Left ventricle myocardium inferior (tissue), 1 donor: ENCODE measurements around the gene NAPA. TPM values are rescaled to one million over a fixed set of nuclear protein-coding genes. Genes with fewer than 3 reads are reported as not detected.
A peak's percentile ranks its signal among the peaks of the same experiment; 100 is the strongest.
"Not testable (repeated sequence)": the region's sequence is repeated elsewhere in the genome, so short reads cannot be mapped to it uniquely, and the experiment has no call there.

Source experiments
- DNase-seq: peaks from one replicate; pipeline ENCODE4 v3.0.0-alpha.2; 2020
- H3K27ac ChIP-seq: fragments of 200-600 bp; replicated peaks from 2 replicates; pipeline ENCODE4 v1.8.0; 2021
- H3K27me3 ChIP-seq: fragments of 200-600 bp; 2 replicates; pipeline ENCODE4 v1.8.0; 2021; ENCODE audit warnings: low read depth
- H3K36me3 ChIP-seq: fragments of 200-600 bp; 2 replicates; pipeline ENCODE4 v1.8.0; 2021
- H3K4me1 ChIP-seq: fragments of 200-600 bp; 2 replicates; pipeline ENCODE4 v1.8.0; 2021
- H3K4me3 ChIP-seq: fragments of 200-600 bp; 2 replicates; pipeline ENCODE4 v1.8.0; 2021; ENCODE audit warnings: mild to moderate bottlenecking, moderate library complexity
- H3K9me3 ChIP-seq: fragments of 200-600 bp; replicated peaks from 2 replicates; pipeline ENCODE4 v1.8.0; 2021
- intact Hi-C: fragments of 100-400 bp; cut with micrococcal nuclease; formaldehyde crosslinking; loops from one replicate; pipeline ENCODE4 v1.11.0; 2022
- total RNA-seq: library from RNA; stranded (reverse); fragmentation: NEBNext Ultra II Directional; extraction: Animal tissue kit (Norgen Biotek cat#: 25700); gene quantifications from one replicate; pipeline ENCODE4 v1.2.1, GENCODE V29; 2021
- TF ChIP-seq, protein P1 (sequence below): fragments of 200-600 bp; IDR thresholded peaks from 2 replicates; pipeline ENCODE4 v1.8.0; 2021; ENCODE audit warnings: antibody characterized with exemption, mild to moderate bottlenecking, borderline replicate concordance
- donor health status: DM: no; HTN: yes; CAD: no; lungs with severe emphysema.

NAPA gene
- total RNA-seq, 1 donor from 2014 or later = 120 TPM

DNA sequence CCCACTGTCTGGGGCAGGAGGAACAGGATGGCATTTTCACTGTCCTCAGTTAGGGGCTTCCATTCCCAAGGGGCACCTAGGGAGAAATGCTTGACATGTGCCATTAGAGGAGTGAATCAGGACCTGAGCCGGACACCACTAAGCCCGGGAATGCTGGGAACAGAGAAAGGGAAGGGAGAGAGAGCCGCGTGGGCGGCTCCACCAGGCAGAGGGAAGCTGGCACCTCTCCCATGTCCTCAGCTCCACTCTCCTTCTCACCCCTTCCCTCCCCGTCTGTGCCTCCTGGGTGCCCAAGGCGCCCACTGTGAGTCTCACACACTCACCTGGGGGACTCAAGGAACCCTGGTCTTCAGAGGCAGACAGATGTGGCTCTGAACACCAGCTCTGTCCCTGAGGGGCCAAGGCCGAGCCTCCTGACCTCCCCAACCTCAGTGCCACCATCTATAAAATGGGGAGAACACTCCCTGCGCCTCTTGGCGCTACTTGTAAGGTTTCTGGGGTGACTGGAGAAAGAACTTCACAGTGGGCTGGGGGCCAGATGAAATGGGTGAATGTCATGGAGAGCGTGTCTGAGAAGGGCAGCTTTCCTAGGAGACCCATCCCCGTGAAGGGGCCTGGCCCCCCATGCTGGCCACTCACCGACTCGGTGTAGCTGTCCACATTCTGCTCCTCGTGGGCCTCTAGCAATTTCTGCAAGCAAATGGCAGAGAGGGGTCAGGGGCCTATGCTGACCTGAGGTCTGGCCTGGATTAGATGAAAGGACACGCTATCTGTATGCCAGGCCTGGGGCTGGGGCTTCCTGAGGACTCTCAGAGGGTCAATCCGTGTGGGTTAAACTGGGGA lies 25.6 kb downstream of the NAPA start:
- Histone ChIP-seq H3K4me1 (peaks cover 27% of the 10 kb centered on the region), H3K36me3 (peaks cover 56% of the 10 kb centered on the region), H3K9me3 (no peaks in the 10 kb centered on the region), H3K27ac (no peak overlapping the region), H3K27me3 (no peaks in the 10 kb centered on the region), H3K4me3 (no peak overlapping the region)
- intact Hi-C loops = no loop called here
- TF ChIP-seq, protein P1, sequence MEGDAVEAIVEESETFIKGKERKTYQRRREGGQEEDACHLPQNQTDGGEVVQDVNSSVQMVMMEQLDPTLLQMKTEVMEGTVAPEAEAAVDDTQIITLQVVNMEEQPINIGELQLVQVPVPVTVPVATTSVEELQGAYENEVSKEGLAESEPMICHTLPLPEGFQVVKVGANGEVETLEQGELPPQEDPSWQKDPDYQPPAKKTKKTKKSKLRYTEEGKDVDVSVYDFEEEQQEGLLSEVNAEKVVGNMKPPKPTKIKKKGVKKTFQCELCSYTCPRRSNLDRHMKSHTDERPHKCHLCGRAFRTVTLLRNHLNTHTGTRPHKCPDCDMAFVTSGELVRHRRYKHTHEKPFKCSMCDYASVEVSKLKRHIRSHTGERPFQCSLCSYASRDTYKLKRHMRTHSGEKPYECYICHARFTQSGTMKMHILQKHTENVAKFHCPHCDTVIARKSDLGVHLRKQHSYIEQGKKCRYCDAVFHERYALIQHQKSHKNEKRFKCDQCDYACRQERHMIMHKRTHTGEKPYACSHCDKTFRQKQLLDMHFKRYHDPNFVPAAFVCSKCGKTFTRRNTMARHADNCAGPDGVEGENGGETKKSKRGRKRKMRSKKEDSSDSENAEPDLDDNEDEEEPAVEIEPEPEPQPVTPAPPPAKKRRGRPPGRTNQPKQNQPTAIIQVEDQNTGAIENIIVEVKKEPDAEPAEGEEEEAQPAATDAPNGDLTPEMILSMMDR = no peak
- no peak for DNase-seq

DNA sequence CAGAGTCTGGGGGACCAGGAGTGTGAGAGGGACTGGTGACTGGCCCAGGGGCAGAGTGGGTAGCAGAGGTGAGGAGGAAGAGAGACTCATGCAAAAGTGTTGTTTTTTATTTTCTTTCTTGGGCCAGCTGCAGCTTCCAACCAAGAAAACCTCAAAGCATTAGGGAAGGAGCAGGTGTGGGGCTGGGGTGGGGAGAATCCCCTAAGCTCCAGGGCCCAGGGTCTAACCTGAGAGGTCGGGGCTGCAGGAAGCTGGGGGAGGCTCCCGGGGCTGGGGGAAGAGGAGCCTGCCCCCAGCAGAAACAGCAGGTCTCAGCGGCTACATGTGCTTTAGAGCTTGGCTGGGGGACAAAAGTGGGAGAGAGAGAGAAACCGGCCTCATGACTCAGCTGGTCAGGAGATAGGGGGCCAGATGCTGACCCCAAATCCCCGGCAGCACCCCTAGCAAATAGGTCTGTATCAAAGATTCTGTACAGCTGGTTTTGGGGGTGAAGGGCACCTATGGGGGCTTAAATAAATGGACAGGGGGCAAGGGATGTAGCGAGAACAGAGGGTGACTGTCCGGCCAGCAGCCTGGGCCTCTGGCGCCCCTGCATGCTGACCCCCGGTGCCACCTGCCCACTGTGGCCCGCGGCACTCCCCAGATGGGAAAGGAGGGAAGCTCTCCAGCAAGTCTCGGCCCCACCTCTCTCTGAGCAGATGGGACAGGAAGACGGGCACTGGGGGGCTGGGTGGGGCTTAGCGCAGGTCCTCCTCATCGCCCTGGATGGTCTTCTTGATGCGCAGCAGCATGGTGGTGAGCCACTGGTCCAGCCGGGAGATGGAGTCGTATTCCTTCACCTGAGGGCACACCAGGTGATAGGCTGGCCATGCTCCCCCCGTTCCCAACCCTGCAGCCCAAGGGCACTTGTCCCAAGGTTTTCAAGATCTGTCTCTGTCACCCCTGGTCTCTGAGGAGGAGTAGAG lies 27.0 kb downstream of the NAPA start:
- Histone ChIP-seq H3K27me3 (no peaks in the 10 kb centered on the region), H3K4me3 (no peak overlapping the region), H3K27ac (no peak overlapping the region), H3K36me3 (peaks cover 44% of the 10 kb centered on the region), H3K9me3 (no peaks in the 10 kb centered on the region), H3K4me1 (peaks cover 23% of the 10 kb centered on the region)
- DNase-seq = no peak
- TF ChIP-seq, protein P1 = no peak
- intact Hi-C loops = no loop called here

DNA sequence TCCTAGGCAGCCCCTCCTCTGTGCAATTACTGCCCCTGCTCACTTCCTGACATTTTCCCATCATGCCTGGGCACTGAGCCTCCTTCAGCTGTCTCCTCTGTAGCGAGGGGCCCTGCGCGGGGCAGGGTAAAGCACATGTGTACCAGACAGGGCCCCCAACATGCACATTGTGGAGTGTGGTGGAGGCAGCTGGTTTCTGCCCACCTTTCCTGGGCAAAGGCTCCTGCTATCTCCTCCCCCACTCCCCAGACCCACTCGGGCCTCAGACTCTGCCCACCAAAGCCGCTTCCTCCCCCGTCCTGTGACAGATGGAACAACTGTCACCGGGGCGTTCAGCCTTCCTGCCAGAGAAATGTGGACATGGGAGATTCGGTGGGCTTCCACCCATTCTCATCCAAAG lies 28.0 kb downstream of the NAPA start:
- intact Hi-C loops = no loop called here
- no peaks in the 10 kb centered on the region for H3K27me3 ChIP-seq
- no peaks in the 10 kb centered on the region for H3K9me3 ChIP-seq
- no peak overlapping the region for H3K4me3 ChIP-seq
- peaks cover 35% of the 10 kb centered on the region for H3K36me3 ChIP-seq
- H3K27ac ChIP-seq = no peak overlapping the region
- H3K4me1 ChIP-seq = peaks cover 21% of the 10 kb centered on the region
- no peak for DNase-seq
- TF ChIP-seq, protein P1 = no peak

DNA sequence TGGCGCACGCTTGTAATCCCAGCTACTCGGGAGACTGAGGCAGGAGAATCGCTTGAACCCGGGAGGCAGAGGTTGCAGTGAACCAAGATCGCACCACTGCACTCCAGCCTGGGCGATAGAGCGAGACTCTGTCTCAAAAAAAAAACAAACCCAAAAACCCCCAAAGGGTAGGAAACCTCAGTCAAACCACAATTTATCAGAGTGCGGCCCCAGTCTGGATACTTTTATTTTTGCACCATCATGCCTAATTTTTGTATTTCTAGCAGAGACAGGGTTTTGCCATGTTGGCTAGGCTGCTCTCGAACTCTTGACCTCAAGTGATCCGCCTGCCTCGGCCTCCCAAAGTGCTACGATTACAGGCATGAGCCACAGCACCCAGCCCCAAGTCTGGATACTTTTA lies 28.6 kb downstream of the NAPA start:
- H3K27me3 ChIP-seq, DNase-seq, H3K27ac ChIP-seq, H3K4me3 ChIP-seq, intact Hi-C loops, H3K9me3 ChIP-seq: not testable (repeated sequence)
- peaks cover 21% of the 10 kb centered on the region for H3K4me1 ChIP-seq
- peaks cover 28% of the 10 kb centered on the region for H3K36me3 ChIP-seq

DNA sequence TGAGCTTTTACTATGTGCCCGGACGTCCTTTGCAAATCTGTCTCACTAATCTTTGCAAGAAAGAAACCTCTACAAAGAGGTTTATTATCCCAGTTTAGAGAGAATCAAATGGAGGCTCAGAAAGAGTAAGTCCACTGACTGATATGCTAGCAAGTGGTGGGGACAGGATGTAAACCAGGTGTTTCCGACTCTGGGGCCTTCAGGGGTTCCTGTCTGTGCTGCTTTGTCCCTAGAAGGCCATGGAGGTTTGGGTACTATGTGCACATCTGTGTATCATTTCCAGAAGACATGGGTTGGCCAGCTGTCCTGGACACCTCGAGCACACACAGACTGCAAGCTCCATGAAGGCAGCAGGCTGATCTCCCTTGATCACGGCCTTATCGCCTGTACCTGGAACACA lies 29.7 kb downstream of the NAPA start:
- Histone ChIP-seq H3K4me3 (no peak overlapping the region), H3K27ac (peak overlapping the region; percentile 94)

More for the DNA sequence above, 29.7 kb downstream of the NAPA start:
- intact Hi-C loops = no loop called here
- Histone ChIP-seq H3K36me3 (peaks cover 20% of the 10 kb centered on the region), H3K27me3 (no peaks in the 10 kb centered on the region), H3K4me1 (peaks cover 24% of the 10 kb centered on the region), H3K9me3 (no peaks in the 10 kb centered on the region)
- DNase-seq = no peak
- TF ChIP-seq, protein P1 = no peak
